Measurements from ENCODE around the gene LRRC43. TPM values are rescaled to one million over a fixed set of nuclear protein-coding genes. Genes with fewer than 3 reads are reported as not detected.

The LRRC43 gene
- total RNA-seq, 6 experiments from 2014 or later, result not detected

- no peaks in the 10 kb centered on the region for H3K4me1 Mint-ChIP-seq (ENCODE audit: low read depth)
- H3K9me3 Mint-ChIP-seq, result no peaks in the 10 kb centered on the region
- no peak for TF ChIP-seq CTCF (IDR thresholded peaks at IDR 0.05)
- H3K4me3 Mint-ChIP-seq, result no peak overlapping the region
- 0 out of 2 replicates have a peak, but pooled peaks cover 2% of the 10 kb centered on the region for H3K27me3 Mint-ChIP-seq (ENCODE audit: insufficient read depth)
- no peak overlapping the region for H3K27ac Mint-ChIP-seq
- peaks cover 20% of the 10 kb centered on the region for H3K36me3 Mint-ChIP-seq (ENCODE audit: low read depth)
- no peak for DNase-seq
Observed at GRCh38 chr12:122244565-122245371, 61.8 kb downstream of the LRRC43 start.

GRCh38 chr12:122245553-122245952 is 62.6 kb downstream of the LRRC43 start:
- Mint-ChIP-seq H3K27me3 (ENCODE audit: insufficient read depth) (0 out of 2 replicates have a peak, but pooled peaks cover 2% of the 10 kb centered on the region), H3K4me3 (no peak overlapping the region), H3K36me3 (ENCODE audit: low read depth) (peaks cover 22% of the 10 kb centered on the region), H3K9me3 (no peaks in the 10 kb centered on the region), H3K27ac (no peak overlapping the region), H3K4me1 (ENCODE audit: low read depth) (no peaks in the 10 kb centered on the region)
- no peak for DNase-seq
- no peak for TF ChIP-seq CTCF (IDR thresholded peaks at IDR 0.05)

GRCh38 chr12:122250047-122250446 is 67.1 kb downstream of the LRRC43 start:
- TF ChIP-seq CTCF (IDR thresholded peaks at IDR 0.05), result no peak
- H3K4me3 Mint-ChIP-seq, result no peak overlapping the region
- peaks cover 25% of the 10 kb centered on the region; the same call in 1 of the 2 replicates for H3K36me3 Mint-ChIP-seq (ENCODE audit: low read depth)
- H3K4me1 Mint-ChIP-seq (ENCODE audit: low read depth), result no peaks in the 10 kb centered on the region
- DNase-seq, result no peak
- no peaks in the 10 kb centered on the region for H3K27me3 Mint-ChIP-seq (ENCODE audit: insufficient read depth)
- H3K27ac Mint-ChIP-seq, result no peak overlapping the region
- H3K9me3 Mint-ChIP-seq, result no peaks in the 10 kb centered on the region

- Mint-ChIP-seq H3K9me3 (no peaks in the 10 kb centered on the region), H3K36me3 (ENCODE audit: low read depth) (peaks cover 25% of the 10 kb centered on the region; the same call in 1 of the 2 replicates), H3K27me3 (ENCODE audit: insufficient read depth) (no peaks in the 10 kb centered on the region), H3K27ac (no peak overlapping the region), H3K4me3 (no peak overlapping the region), H3K4me1 (ENCODE audit: low read depth) (no peaks in the 10 kb centered on the region)
- no peak for DNase-seq
- TF ChIP-seq CTCF (IDR thresholded peaks at IDR 0.05), result no peak
Observed at GRCh38 chr12:122250536-122250935, 67.6 kb downstream of the LRRC43 start.

Other genes starting within 250 kb of the LRRC43 start
- gene BCL7A, start 161.2 kb upstream of the LRRC43 start, total RNA-seq (2021; fragmentation: NEBNext Ultra II Directional; extraction: Animal tissue kit (Norgen Biotek cat#: 25700)), result 1 to 10 TPM; 2.6 to 3.8 (median 3.4) TPM
- gene MLXIP, start 104.4 kb upstream of the LRRC43 start, total RNA-seq (2021; fragmentation: NEBNext Ultra II Directional; extraction: Animal tissue kit (Norgen Biotek cat#: 25700)), result 10 to 100 TPM; 19.0 to 23.8 (median 21.7) TPM
- not detected for gene IL31, start 8.9 kb upstream of the LRRC43 start, total RNA-seq (2021; fragmentation: NEBNext Ultra II Directional; extraction: Animal tissue kit (Norgen Biotek cat#: 25700))
- gene B3GNT4, start 20.6 kb downstream of the LRRC43 start, total RNA-seq (2021; fragmentation: NEBNext Ultra II Directional; extraction: Animal tissue kit (Norgen Biotek cat#: 25700)), result under 1 TPM in 2 of 6 experiments, not detected in 4; 0.13 to 0.14 TPM
- 10 to 100 TPM; 47.5 to 54.2 (median 48.8) TPM for gene DIABLO, start 42.9 kb downstream of the LRRC43 start, total RNA-seq (2021; fragmentation: NEBNext Ultra II Directional; extraction: Animal tissue kit (Norgen Biotek cat#: 25700))
- gene VPS33A, start 83.4 kb downstream of the LRRC43 start, total RNA-seq (2021; fragmentation: NEBNext Ultra II Directional; extraction: Animal tissue kit (Norgen Biotek cat#: 25700)), result 10 to 100 TPM; 22.7 to 31.0 (median 25.7) TPM
- gene CLIP1, start 239.5 kb downstream of the LRRC43 start, total RNA-seq (2021; fragmentation: NEBNext Ultra II Directional; extraction: Animal tissue kit (Norgen Biotek cat#: 25700)), result 10 to 100 TPM; 62.5 to 71.9 (median 69.1) TPM

Data from HFFc6 (cell line).